Thyroid gland (tissue), 4 donors: ENCODE measurements around the gene FAM118B.

Source experiments
- CTCF ChIP-seq, 6 experiments: fragments of 200-600 bp in 3 of 6; fragments of 450-650 bp in 3 of 6; sonication (generic) in 3 of 6; IDR thresholded peaks; one replicate each; pipeline ENCODE4 v1.5.1; 2016 to 2019; ENCODE audit warnings: antibody characterized with exemption in 6 of 6, mild to moderate bottlenecking in 2 of 6, inconsistent platforms in 1 of 6, moderate library complexity in 1 of 6
- POLR2A ChIP-seq, 2 donors: fragments of 450-650 bp; IDR thresholded peaks; one replicate each; pipeline ENCODE4 v1.6.1; 2017; ENCODE audit warnings: antibody characterized with exemption in 2 of 2, mild to moderate bottlenecking in 2 of 2, moderate library complexity in 1 of 2

DNA sequence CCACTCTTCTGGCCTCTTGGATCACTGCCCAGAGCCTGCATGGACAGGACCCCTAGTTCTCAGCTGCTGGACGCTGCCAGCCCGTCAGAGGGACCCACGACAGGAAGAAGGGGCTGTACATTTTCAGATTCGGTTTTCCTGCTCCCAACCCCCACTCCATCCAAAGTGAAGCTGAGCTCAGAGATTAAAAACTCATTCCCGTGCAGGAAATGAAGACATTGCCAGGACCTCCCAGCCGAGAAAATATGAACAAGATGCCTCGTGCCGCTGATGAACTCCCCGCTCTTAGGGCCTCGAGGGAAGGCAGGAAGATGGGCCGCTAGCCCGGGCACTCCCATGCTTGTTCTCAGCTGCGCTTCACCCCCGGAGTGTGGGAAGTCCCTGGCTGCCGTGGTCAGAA, 36.2 kb upstream of the FAM118B start:
- TF ChIP-seq CTCF (IDR thresholded peaks at IDR 0.05) (no peak), POLR2A (IDR thresholded peaks at IDR 0.05) (no peak)
